Activated naive CD8-positive, alpha-beta T cell treated with anti-CD3 and anti-CD28 coated beads, Interleukin-2, amount 10 ng/mL, durations not matched to agents 7 days and 5 days (primary cell): ENCODE measurements around the gene THOC2. TPM values are rescaled to one million over a fixed set of nuclear protein-coding genes. Genes with fewer than 3 reads are reported as not detected.
"Not testable (repeated sequence)": the region's sequence is repeated elsewhere in the genome, so short reads cannot be mapped to it uniquely, and the experiment has no call there.

Source experiments
- ATAC-seq: fragments of 150-1000 bp; cut with Tn5 transposase; one replicate; pipeline ENCODE4 v1.10.0; 2021; ENCODE audit warnings: low read depth, moderate library complexity
- POLR2A ChIA-PET: fragments of 350-600 bp; sonication (Branson Sonifier 250); formaldehyde crosslinking; loops from one replicate; lab custom pipeline; 2021; ENCODE audit warnings: antibody characterized with exemption; lab: Charles Lee
- DNase-seq: peaks from one replicate; pipeline ENCODE4 v3.0.0; 2021
- H3K27ac Mint-ChIP-seq: one replicate; pipeline ENCODE4 v1.8.0; 2022; ENCODE audit warnings: mild to moderate bottlenecking, mixed read lengths
- H3K27me3 Mint-ChIP-seq: one replicate; pipeline ENCODE4 v1.8.0; 2022; ENCODE audit warnings: mild to moderate bottlenecking, moderate library complexity, mixed read lengths
- H3K36me3 Mint-ChIP-seq: one replicate; pipeline ENCODE4 v1.8.0; 2021; ENCODE audit warnings: mild to moderate bottlenecking, mixed read lengths
- H3K4me1 Mint-ChIP-seq: one replicate; pipeline ENCODE4 v1.8.0; 2021; ENCODE audit warnings: mixed read lengths
- H3K4me3 Mint-ChIP-seq: one replicate; pipeline ENCODE4 v1.8.0; 2022; ENCODE audit warnings: mild to moderate bottlenecking, moderate library complexity, mixed read lengths
- H3K9me3 Mint-ChIP-seq: one replicate; pipeline ENCODE4 v1.8.0; 2021; ENCODE audit warnings: mixed read lengths
- total RNA-seq, 2 experiments: library from RNA; stranded (reverse); gene quantifications; one replicate each; pipeline ENCODE4 v1.2.3, GENCODE V29; 2021

The THOC2 gene
- total RNA-seq, 2 experiments from 2014 or later: 92.0 to 93.5 TPM

- H3K27ac Mint-ChIP-seq: no peak overlapping the region
- no peaks in the 10 kb centered on the region for H3K9me3 Mint-ChIP-seq
- no peak for DNase-seq
Measured at GRCh38 chrX:123728554-123728953, 4.3 kb downstream of the THOC2 start.

GRCh38 chrX:123728016-123728415 lies 4.8 kb downstream of the THOC2 start:
- Mint-ChIP-seq H3K27ac (no peak overlapping the region), H3K27me3 (no peaks in the 10 kb centered on the region), H3K4me1 (peaks cover 19% of the 10 kb centered on the region), H3K36me3 (peaks cover 4% of the 10 kb centered on the region), H3K4me3 (peak overlapping the region; percentile 48), H3K9me3 (no peaks in the 10 kb centered on the region)
- no peak for DNase-seq
- POLR2A ChIA-PET: no interaction called here
- no peak for ATAC-seq

More at GRCh38 chrX:123728554-123728953, 4.3 kb downstream of the THOC2 start:
- peaks cover 21% of the 10 kb centered on the region for H3K4me1 Mint-ChIP-seq
- no peak for ATAC-seq
- POLR2A ChIA-PET: no interaction called here
- no peaks in the 10 kb centered on the region for H3K27me3 Mint-ChIP-seq
- peak overlapping the region; percentile 48 for H3K4me3 Mint-ChIP-seq
- peaks cover 3% of the 10 kb centered on the region for H3K36me3 Mint-ChIP-seq

GRCh38 chrX:123722193-123722592 lies 10.7 kb downstream of the THOC2 start:
- H3K36me3 Mint-ChIP-seq: peaks cover 12% of the 10 kb centered on the region
- H3K27me3 Mint-ChIP-seq, H3K4me3 Mint-ChIP-seq, DNase-seq, ATAC-seq, H3K9me3 Mint-ChIP-seq, H3K4me1 Mint-ChIP-seq, POLR2A ChIA-PET, H3K27ac Mint-ChIP-seq: not testable (repeated sequence)

GRCh38 chrX:123720486-123720885 lies 12.4 kb downstream of the THOC2 start:
- POLR2A ChIA-PET: no interaction called here
- Mint-ChIP-seq H3K36me3 (peaks cover 14% of the 10 kb centered on the region), H3K9me3 (no peaks in the 10 kb centered on the region), H3K27me3 (no peaks in the 10 kb centered on the region), H3K4me3 (no peak overlapping the region), H3K4me1 (peaks cover 6% of the 10 kb centered on the region), H3K27ac (no peak overlapping the region)
- DNase-seq (no peak), ATAC-seq (no peak)

- Mint-ChIP-seq H3K4me3 (no peak overlapping the region), H3K36me3 (peaks cover 8% of the 10 kb centered on the region), H3K27ac (no peak overlapping the region), H3K27me3 (no peaks in the 10 kb centered on the region), H3K9me3 (no peaks in the 10 kb centered on the region), H3K4me1 (peaks cover 10% of the 10 kb centered on the region)
- no peak for DNase-seq
- no peak for ATAC-seq
- POLR2A ChIA-PET: no interaction called here
Measured at GRCh38 chrX:123713841-123714240, 19.0 kb downstream of the THOC2 start.

GRCh38 chrX:123713434-123713833 lies 19.4 kb downstream of the THOC2 start:
- Mint-ChIP-seq H3K4me3 (no peak overlapping the region), H3K4me1 (peaks cover 10% of the 10 kb centered on the region), H3K27me3 (no peaks in the 10 kb centered on the region), H3K9me3 (no peaks in the 10 kb centered on the region), H3K27ac (no peak overlapping the region), H3K36me3 (peaks cover 8% of the 10 kb centered on the region)
- POLR2A ChIA-PET: no interaction called here
- DNase-seq: no peak
- no peak for ATAC-seq

GRCh38 chrX:123711201-123711600 lies 21.7 kb downstream of the THOC2 start:
- H3K36me3 Mint-ChIP-seq, H3K9me3 Mint-ChIP-seq, DNase-seq, ATAC-seq, H3K27ac Mint-ChIP-seq, H3K4me3 Mint-ChIP-seq, POLR2A ChIA-PET, H3K27me3 Mint-ChIP-seq: not testable (repeated sequence)
- H3K4me1 Mint-ChIP-seq: peaks cover 10% of the 10 kb centered on the region

GRCh38 chrX:123704781-123705180 lies 28.1 kb downstream of the THOC2 start:
- DNase-seq: no peak
- ATAC-seq: no peak
- Mint-ChIP-seq H3K27me3 (no peaks in the 10 kb centered on the region), H3K4me1 (no peaks in the 10 kb centered on the region), H3K9me3 (no peaks in the 10 kb centered on the region), H3K4me3 (no peak overlapping the region), H3K36me3 (peaks cover 3% of the 10 kb centered on the region), H3K27ac (no peak overlapping the region)
- POLR2A ChIA-PET: no interaction called here

GRCh38 chrX:123698979-123699520 lies 33.8 kb downstream of the THOC2 start:
- no peak for ATAC-seq
- H3K4me3 Mint-ChIP-seq: no peak overlapping the region
- no peak for DNase-seq

GRCh38 chrX:123696334-123696733 lies 36.5 kb downstream of the THOC2 start:
- no peaks in the 10 kb centered on the region for H3K9me3 Mint-ChIP-seq
- H3K27ac Mint-ChIP-seq: no peak overlapping the region
- no peaks in the 10 kb centered on the region for H3K4me1 Mint-ChIP-seq
- POLR2A ChIA-PET: no interaction called here
- ATAC-seq (no peak), DNase-seq (no peak)
- H3K36me3 Mint-ChIP-seq: no peaks in the 10 kb centered on the region
- H3K4me3 Mint-ChIP-seq: no peak overlapping the region
- H3K27me3 Mint-ChIP-seq: no peaks in the 10 kb centered on the region

More at GRCh38 chrX:123698979-123699520, 33.8 kb downstream of the THOC2 start:
- POLR2A ChIA-PET: no interaction called here
- Mint-ChIP-seq H3K9me3 (no peaks in the 10 kb centered on the region), H3K27me3 (no peaks in the 10 kb centered on the region), H3K4me1 (no peaks in the 10 kb centered on the region), H3K27ac (no peak overlapping the region), H3K36me3 (no peaks in the 10 kb centered on the region)

- H3K36me3 Mint-ChIP-seq: no peaks in the 10 kb centered on the region
- H3K27ac Mint-ChIP-seq: no peak overlapping the region
- no peak overlapping the region for H3K4me3 Mint-ChIP-seq
- ATAC-seq: no peak
- H3K9me3 Mint-ChIP-seq: no peaks in the 10 kb centered on the region
- POLR2A ChIA-PET: no interaction called here
- no peaks in the 10 kb centered on the region for H3K27me3 Mint-ChIP-seq
- DNase-seq: no peak
- H3K4me1 Mint-ChIP-seq: no peaks in the 10 kb centered on the region
Measured at GRCh38 chrX:123695242-123695641, 37.6 kb downstream of the THOC2 start.

- DNase-seq (no peak), ATAC-seq (no peak)
- H3K4me3 Mint-ChIP-seq: no peak overlapping the region
- H3K9me3 Mint-ChIP-seq: no peaks in the 10 kb centered on the region
- no peak overlapping the region for H3K27ac Mint-ChIP-seq
- H3K36me3 Mint-ChIP-seq: no peaks in the 10 kb centered on the region
- POLR2A ChIA-PET: no interaction called here
- no peaks in the 10 kb centered on the region for H3K27me3 Mint-ChIP-seq
- H3K4me1 Mint-ChIP-seq: no peaks in the 10 kb centered on the region
Measured at GRCh38 chrX:123691776-123692175, 41.1 kb downstream of the THOC2 start.

GRCh38 chrX:123688524-123688923 lies 44.3 kb downstream of the THOC2 start:
- H3K27me3 Mint-ChIP-seq: no peaks in the 10 kb centered on the region
- DNase-seq: no peak
- H3K4me3 Mint-ChIP-seq: no peak overlapping the region
- peaks cover 3% of the 10 kb centered on the region for H3K4me1 Mint-ChIP-seq
- ATAC-seq: no peak
- H3K36me3 Mint-ChIP-seq: peaks cover 9% of the 10 kb centered on the region
- POLR2A ChIA-PET: no interaction called here
- no peaks in the 10 kb centered on the region for H3K9me3 Mint-ChIP-seq
- H3K27ac Mint-ChIP-seq: no peak overlapping the region

- peaks cover 29% of the 10 kb centered on the region for H3K36me3 Mint-ChIP-seq
- DNase-seq (no peak), ATAC-seq (no peak)
- no peak overlapping the region for H3K27ac Mint-ChIP-seq
- H3K9me3 Mint-ChIP-seq: no peaks in the 10 kb centered on the region
- peaks cover 3% of the 10 kb centered on the region for H3K4me1 Mint-ChIP-seq
- H3K4me3 Mint-ChIP-seq: no peak overlapping the region
- no peaks in the 10 kb centered on the region for H3K27me3 Mint-ChIP-seq
- POLR2A ChIA-PET: no interaction called here
Measured at GRCh38 chrX:123685232-123685631, 47.6 kb downstream of the THOC2 start.

- Mint-ChIP-seq H3K36me3 (peaks cover 40% of the 10 kb centered on the region), H3K4me1 (peaks cover 3% of the 10 kb centered on the region), H3K27me3 (no peaks in the 10 kb centered on the region), H3K4me3 (no peak overlapping the region), H3K27ac (no peak overlapping the region), H3K9me3 (no peaks in the 10 kb centered on the region)
- ATAC-seq (no peak), DNase-seq (no peak)
- POLR2A ChIA-PET: no interaction called here
Measured at GRCh38 chrX:123682186-123682585, 50.7 kb downstream of the THOC2 start.
